GM21367 (cell line): ENCODE data around the gene CHST11.

Source experiments
- ATAC-seq: cut with Tn5 transposase; IDR thresholded peaks from one replicate; pipeline ENCODE4 v1.9.1; 2021; ENCODE audit not compliant: unreplicated experiment

CHST11 gene

DNA sequence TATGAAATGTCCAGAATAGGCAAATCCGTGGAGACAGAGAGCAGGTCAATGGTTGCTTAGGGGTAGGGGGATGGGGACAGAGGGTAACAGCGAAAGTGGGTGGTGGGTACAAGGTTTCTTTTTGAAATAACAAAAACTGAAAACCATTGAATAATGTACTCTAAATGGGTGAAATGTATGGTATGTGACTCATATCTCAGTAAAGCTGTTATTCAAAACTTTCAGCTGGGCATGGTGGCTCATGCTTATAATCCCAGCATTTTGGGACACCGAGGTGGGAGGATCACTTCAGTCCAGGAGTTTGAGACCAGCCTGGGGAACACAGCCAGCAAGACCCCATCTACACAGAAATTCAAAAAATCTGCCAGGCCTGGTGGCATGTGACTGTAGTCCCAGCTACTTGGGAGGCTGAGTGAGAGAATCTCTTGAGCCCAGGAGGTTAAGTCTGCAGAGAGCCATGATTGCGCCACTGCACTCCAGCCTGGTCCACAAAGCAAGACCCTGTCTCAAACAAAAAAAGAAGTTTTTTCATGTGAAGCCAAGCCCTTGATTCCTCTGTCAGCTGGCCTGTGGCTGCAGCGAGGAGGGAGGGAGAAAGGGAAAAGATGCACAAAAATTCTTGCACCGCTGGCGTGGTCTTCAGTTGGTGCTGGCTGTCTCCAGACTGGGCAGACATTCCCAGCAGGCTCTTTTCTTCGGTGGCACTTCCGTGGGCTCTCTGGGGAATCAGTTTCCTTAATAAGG, 253.1 kb downstream of the CHST11 start:
- ATAC-seq = no peak

DNA sequence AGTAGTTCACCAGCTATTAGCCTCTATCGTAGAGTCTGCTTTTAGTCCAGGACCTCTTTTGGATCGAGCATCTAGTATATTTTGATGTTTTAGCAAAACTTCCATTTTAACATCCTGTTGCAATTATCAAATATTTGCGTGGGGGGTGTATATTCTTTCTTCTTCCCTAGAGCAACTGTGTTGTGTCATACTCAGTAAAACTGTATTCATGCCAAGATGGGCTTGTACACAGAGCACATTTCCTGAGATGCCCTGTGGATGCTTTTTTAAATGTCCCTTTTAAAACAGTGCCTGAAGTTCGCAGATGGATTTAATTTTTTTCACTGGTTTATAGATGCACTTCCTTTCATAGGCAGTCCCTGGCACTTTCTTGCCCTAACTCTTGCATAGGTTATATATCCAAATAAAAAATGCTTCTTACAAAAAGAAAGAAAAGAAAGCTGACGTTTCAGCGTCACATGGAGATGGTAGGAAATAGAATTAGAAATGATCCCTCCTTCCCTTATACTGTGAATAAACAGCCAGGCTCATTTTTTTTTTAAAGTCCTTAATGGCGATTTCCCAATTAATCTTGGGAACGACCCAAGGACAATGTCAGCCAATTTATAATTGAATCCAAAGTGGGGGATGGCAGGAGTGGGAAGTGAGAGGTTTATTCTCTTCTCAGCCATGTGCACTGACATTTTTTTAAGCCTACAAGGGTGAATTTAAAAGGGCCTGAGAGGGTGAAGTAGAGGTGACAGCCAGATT, 254.4 kb downstream of the CHST11 start:
- ATAC-seq = no peak

DNA sequence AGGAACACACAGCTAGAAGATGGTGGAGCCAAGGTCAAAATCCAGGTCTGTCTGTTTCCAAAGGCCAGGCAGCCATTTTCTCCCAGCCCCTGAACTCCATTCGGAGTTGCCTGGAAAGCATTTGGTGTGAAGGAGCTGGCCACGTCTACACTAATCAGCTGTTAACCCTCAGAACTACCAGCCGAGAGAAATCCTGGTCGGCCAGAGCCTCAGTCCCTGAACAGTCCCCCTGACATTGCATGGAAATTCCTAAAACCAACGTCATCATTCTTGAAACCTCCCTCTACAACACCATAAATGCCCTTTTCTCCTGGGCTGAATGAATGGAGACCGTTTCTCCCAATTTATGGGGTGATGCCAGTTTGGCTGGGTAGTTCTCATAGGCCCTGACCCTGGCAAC, 255.7 kb downstream of the CHST11 start:
- no peak for ATAC-seq

GRCh38 chr12:104712968-104713367, 256.2 kb downstream of the CHST11 start:
- ATAC-seq = no peak

DNA sequence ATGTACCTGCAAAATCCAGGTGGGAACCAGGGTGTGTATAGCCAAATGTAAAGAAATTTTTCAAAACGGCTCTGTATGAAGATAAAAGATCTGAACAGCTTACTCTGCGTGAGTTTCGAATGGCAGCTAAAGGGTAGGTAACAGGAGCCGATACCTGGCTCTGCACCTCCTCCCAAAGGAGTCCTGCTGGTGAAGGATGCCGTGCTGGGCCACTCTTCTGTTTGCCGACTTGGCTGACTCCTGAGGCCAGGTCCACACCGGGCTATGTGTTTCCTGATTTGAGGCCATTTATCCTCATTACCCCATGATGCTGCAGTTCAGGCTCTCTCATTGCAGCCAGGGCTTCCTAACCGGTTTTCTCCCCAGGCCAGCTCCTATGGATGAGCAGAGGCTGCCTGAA, 256.7 kb downstream of the CHST11 start:
- no peak for ATAC-seq

DNA sequence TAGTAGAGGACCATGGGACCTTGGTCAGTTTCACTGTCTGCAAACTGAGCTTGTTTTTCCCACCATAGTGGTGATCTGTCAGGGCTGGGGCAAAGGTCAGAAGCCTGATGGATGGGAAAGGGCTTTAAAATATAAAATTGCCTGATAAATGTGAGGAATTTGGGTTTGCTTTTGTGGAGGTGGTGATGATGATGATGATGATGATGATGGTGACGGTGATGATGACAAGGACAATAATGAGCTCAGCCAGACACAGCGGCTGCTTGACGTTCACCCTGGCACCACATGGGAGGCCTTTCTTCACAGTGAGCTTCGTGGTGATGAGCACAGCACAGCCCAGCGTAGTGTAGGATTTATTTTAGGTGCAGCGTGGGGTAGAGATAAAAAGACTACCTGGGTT, 257.6 kb downstream of the CHST11 start:
- no peak for ATAC-seq

- no peak for ATAC-seq
Observed at GRCh38 chr12:104716172-104716571, 259.4 kb downstream of the CHST11 start.

GRCh38 chr12:104718304-104718929, 261.7 kb downstream of the CHST11 start:
- ATAC-seq = no peak

DNA sequence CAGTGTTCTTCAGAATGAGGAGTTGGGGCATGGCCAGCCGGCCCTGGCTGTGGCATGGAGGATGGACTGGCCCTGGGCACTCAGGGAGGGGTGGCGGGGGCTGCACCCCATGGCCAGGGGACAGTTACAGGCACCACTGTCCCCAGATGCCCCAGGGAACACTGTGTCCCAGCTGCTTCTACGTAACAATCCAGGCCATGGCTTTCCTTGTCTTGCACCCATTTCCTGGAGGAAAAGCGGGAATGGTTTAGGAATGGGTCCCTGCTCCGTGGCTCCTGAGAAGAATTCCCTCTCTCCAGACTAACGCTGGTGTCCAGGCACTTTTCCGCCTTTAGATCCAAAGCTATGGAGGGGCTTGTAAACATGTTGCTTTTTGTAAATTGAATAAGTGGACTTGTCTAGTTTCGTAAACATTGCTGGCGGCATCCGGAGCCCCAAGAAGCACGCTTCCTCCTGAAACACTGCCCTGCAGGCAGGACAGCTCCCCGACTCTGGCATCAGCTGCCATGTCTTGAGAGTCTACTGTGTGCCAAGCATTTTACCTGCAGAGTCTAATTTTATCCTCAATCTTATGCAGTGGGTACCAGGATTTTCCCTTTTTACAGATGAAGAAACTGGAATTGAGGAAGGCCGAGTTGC, 263.1 kb downstream of the CHST11 start:
- peak; percentile 21 for ATAC-seq

DNA sequence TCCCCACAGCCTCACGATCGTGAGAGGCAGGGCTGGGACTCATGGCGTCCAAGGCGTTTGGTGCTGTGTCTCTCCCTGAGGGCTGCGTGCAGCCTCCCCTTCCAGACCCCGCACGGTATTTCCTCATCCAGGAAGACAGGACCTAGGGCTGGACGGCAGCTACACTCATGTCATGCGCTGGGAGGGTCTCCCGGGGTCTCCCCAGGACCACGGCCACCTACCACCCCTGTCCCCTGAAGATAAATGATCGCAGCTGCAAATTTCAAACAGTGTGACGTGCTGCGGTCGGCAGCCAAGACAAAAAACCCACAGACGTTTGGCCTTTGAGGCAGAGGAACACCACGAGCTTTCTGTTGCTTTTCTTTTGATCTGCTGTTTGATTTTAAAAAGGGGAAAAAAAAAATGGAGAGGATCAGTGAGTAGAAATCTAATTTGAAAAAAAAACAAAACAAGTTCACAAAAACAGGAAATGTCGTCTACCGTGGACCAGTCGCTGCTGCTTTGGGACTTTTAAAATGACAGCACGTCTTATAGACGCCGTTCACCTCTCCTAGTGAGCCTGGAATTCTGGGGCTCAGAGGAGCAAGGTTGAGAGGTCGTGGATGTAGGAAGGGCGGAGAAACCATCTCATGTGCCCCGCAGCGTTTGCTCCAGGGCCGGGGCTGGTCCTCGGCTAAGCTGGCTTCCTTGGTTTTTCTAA, 263.7 kb downstream of the CHST11 start:
- peak; percentile 43 for ATAC-seq

DNA sequence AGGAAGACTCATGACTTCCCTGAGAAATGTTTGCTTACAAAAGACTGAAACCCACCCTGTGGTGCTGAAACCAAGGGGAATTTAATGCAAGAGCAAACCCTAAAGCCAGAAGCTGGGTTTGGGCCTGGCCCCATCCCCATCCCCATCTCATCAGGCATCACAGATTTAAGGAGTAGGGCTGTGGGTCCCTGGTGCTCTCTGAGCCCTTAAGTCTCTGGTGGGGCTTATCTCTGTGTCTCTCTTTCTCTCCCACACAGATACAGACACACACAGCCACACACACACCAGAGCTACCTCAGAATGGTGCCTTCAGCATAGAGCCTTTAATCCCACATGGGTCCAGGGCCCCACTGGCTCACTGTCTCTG, 264.3 kb downstream of the CHST11 start:
- no peak for ATAC-seq

- ATAC-seq = no peak
Observed at GRCh38 chr12:104721936-104722335, 265.2 kb downstream of the CHST11 start.

DNA sequence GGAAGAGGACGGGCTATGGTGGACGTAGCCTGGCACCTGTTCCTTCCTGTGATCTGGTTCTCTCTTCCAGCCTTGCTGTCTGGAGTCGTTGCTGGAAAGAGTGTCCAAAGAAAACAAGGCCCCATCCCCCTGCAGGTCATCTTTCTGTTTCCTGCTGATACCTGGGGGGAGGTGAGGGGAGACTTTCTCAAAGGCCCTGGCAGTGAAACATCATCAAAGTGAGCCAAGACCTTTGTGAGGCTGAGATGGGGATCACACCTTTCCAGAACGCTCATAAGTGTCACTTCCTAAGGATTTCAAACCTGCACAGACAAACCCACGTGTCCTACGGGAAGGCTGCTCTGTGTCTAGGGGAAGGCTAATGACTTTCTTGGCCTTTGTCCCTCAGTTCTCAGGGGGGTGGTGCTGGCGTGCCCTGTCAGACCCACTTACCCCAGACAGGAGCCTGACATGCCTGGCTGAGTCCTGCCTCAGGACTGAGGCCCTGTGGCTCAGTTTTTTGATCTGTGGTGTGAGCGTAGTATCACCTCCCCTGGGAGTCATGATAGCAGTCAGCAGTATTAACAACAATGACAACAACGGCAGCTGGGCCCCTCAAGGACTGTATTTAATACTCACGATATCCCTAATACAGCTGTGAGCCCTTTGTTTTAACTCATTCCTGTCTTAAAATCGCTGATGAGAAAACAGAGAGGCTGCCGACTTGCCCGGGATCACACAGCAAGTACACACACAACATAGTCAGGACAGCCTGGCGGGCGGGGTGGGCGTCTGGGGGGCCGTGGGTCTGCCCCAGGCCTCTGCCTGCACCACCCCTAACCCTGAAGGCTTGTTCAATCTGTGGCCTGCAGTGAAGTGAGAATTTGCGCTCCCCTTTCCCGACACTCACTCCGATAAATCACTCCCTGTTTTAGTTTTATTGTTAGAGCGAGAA, 266.1 kb downstream of the CHST11 start:
- ATAC-seq = no peak

- ATAC-seq = no peak
Observed at GRCh38 chr12:104723895-104724294, 267.1 kb downstream of the CHST11 start.

DNA sequence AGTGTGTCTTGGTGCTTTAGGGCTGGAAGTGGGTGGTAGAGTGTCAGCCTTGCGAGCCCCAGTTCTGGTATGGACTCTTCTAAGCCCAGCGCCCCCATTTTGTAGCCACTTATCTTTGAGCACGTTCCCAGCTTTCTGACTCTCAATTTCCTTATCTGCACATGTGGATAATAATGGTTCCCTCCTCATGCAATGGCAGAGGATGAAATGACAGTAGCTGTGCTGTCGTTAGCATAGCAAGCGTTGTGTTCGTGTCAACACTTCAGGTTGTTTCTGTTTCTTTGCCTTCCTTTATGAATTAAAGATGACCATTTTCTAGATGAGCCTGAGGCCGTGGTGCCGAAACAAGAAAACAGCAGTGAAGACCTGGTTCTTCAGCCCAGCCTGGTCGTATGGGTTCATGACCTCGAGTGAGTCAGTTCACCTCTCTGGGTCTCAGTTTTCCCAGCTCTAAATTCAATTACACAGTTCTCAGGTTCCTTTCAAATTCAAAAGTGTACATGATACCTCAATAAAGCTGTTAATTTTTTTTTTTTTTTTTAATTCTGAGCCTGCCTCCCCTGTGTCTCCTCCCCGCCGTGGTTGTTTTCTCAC, 268.3 kb downstream of the CHST11 start:
- no peak for ATAC-seq

GRCh38 chr12:104725610-104726009, 268.9 kb downstream of the CHST11 start:
- no peak for ATAC-seq

- ATAC-seq = no peak
Observed at GRCh38 chr12:104727726-104728465, 271.1 kb downstream of the CHST11 start.

DNA sequence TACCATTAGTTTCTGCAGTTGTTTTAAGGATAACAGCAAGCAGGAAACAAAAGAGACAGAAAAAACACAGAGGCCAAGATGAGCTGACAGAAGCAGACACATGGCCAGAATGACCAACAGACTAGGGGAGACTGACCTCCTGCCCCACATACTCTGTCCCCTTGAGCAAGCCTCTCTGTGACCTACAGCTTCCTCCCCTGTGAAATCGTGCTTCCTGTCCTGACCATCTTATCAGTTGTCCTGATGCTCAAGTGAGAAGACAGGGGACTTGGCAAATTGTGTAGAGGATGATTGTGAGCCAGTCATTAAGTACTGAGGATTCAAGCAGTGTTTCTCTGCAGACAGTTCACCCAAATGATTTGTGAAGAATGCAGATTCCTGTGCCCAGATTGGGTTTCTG, 272.3 kb downstream of the CHST11 start:
- no peak for ATAC-seq
